ENCODE data around the gene ARHGEF28. TPM values are rescaled to one million over a fixed set of nuclear protein-coding genes. Genes with fewer than 3 reads are reported as not detected.

Gene ARHGEF28
- total RNA-seq, 1 donor from 2014 or later: 3.5 TPM

DNA sequence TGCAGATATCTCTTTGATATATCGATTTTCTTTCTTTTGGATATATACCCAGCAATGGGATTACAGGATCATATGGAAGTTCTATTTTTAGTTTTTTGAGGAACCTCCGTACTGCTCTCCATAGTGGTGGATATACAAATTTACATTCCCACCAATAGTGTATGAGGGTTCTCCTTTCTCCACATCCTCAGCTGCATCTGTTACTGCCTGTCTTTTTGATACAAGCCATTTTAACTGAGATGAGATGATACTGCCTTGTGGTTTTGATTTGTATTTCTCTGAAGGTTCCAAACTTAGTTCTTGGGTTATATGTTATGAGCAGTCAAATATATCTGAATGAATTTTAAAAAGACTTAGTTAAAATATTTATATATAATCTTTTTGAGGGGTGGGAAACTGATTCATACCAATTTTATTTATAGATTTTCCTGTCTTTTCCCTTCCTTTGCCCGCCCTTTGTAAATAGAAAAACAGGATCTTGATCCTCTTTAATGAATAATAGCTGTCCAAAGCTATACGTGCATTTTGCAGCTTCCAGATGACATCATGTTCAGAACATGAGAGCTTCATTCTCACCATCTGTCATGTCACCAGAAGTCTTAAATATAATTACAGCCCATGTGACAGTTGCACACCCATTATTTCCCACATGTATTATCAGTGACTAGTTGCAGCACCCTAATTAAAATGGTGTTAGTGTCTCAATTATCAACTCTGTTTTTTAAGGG, 6.2 kb upstream of the ARHGEF28 start:
- ATAC-seq (no peak), DNase-seq (no peak)
- intact Hi-C loops (cut with micrococcal nuclease): no loop called here

- ATAC-seq: no peak
- DNase-seq: no peak
- intact Hi-C loops (cut with micrococcal nuclease): no loop called here
Observed at GRCh38 chr5:73620334-73620687, 5.7 kb upstream of the ARHGEF28 start.

DNA sequence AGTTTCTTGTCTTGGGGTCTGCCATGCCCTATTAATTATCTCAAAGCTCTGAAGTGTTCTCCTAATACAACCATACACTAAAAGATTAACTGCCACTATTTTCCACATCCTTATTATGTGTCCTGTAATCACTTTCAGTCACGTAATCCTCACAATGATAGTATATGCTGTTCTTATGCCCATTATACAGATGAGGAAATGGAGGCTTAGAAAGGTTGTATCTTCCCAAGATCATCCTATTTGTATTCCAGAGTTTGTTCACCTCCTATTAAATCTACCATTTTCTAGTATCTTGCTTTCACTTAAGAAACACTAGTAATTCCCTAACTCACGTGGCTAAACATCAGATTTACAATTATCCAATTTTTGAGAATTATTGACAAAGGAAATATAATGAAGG, 2.9 kb upstream of the ARHGEF28 start:
- ATAC-seq (no peak), DNase-seq (no peak)
- intact Hi-C loops (cut with micrococcal nuclease): no loop called here

DNA sequence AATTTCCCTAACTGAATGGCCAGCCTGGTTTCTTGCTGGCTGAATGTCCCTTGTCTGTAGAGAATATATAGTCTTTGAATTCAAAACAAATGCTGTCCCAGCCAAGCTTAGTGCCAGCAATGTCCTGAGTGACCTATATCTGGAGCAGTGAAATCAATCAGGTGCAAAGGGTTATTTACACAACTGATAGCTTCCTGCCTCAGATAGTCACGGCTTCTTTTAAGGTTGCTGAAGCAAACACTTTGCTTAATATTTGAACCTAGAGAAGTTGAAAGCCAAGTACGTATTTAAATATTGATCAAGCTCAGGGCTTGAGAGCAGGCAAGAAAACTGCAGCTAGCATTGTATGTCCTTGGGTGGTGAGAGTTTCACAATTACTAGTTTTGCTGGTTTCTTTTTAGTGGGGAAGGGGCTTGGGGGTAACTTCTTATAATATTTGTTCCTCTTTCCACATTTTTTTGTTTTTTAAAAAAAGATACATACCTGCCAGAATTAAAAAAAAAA, 2.0 kb upstream of the ARHGEF28 start:
- intact Hi-C loops (cut with micrococcal nuclease): no loop called here
- ATAC-seq (no peak), DNase-seq (no peak)

DNA sequence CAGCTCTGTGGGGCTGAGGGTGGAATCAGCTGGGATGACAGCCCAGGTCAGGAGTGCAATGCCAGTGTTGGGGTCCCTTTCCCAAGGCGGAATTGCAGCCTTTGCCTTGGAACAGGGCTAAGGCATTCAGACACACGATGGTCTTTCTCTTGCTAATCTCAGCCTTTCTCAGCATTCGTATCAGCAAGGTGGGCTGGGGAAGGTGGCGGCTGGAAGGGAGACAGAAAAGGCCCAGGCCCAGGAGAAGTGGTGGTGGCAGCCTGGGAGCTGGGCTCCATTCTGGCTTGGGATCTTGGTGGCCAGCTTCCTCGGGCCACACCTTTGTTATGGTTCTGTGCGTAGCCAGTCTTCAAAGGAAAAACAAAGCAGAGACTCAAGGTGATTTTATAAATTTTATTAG, 1.1 kb upstream of the ARHGEF28 start:
- DNase-seq: no peak
- intact Hi-C loops (cut with micrococcal nuclease): no loop called here
- no peak for ATAC-seq

DNA sequence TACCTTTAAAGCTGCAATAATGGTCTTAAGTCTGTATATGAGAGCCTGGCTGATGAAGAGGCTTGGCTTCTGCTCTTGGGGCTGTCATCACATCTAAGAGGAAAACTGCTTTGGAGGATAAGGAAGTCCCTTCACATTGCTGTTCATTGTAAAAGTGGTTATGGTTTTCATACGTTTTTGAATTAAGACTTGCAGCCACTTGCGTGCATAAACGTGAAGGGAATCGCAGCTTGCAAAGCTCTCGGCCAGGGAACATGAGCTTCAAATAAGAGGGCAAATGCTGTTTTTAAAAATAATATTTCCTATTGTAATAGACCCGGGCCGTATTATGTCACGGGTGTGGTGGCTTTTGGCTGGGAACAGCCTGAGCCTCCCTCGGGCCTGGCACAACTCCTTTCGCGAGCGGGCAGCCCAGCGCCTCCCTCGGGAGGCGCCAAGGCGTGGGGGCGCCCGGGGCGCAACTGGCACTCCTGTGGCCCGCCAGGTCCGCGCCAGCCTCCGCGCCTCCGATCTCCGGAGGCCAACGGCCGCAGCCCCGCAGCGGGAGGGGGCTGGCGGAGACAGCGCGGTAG, 538 bp upstream of the ARHGEF28 start:
- no peak for DNase-seq
- intact Hi-C loops (cut with micrococcal nuclease): no loop called here
- ATAC-seq: peak; percentile 68

GRCh38 chr5:73626814-73627313, 868 bp downstream of the ARHGEF28 start:
- ATAC-seq: no peak
- intact Hi-C loops (cut with micrococcal nuclease): no loop called here
- no peak for DNase-seq

- no peak for ATAC-seq
- no peak for DNase-seq
- intact Hi-C loops (cut with micrococcal nuclease): no loop called here
Observed at GRCh38 chr5:73629456-73629855, 3.5 kb downstream of the ARHGEF28 start.

GRCh38 chr5:73630765-73631164, 4.8 kb downstream of the ARHGEF28 start:
- intact Hi-C loops (cut with micrococcal nuclease): no loop called here
- ATAC-seq: no peak
- DNase-seq: no peak

DNA sequence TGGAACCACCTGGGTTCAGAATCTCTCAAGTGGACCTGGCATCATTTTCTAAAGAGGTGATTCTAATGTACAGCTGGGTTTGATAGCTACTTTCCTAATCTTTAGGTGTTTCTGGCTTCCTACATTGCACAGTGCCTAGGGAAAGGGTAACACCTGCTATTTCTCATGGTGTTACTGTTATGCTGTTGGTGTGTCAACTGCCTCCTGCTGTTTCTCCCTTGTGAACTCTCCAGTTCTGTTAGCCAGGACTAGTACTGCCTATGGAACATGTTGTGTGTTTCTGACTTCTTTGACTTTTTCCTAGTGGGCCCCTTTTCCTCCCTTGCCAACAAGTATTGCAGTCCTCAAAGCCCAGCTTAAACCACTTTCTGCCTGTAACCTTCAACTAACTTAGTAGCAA, 5.5 kb downstream of the ARHGEF28 start:
- no peak for ATAC-seq
- intact Hi-C loops (cut with micrococcal nuclease): no loop called here
- DNase-seq: no peak

- DNase-seq: no peak
- intact Hi-C loops (cut with micrococcal nuclease): no loop called here
- no peak for ATAC-seq
Observed at GRCh38 chr5:73633060-73633459, 7.1 kb downstream of the ARHGEF28 start.

GRCh38 chr5:73636408-73636807, 10.4 kb downstream of the ARHGEF28 start:
- ATAC-seq: no peak

GRCh38 chr5:73637565-73637964, 11.6 kb downstream of the ARHGEF28 start:
- intact Hi-C loops (cut with micrococcal nuclease): no loop called here
- DNase-seq: no peak

More at GRCh38 chr5:73636408-73636807, 10.4 kb downstream of the ARHGEF28 start:
- intact Hi-C loops (cut with micrococcal nuclease): no loop called here
- DNase-seq: no peak

GRCh38 chr5:73638344-73639095, 12.5 kb downstream of the ARHGEF28 start:
- DNase-seq (no peak), ATAC-seq (no peak)
- intact Hi-C loops (cut with micrococcal nuclease): no loop called here

More at GRCh38 chr5:73637565-73637964, 11.6 kb downstream of the ARHGEF28 start:
- no peak for ATAC-seq

DNA sequence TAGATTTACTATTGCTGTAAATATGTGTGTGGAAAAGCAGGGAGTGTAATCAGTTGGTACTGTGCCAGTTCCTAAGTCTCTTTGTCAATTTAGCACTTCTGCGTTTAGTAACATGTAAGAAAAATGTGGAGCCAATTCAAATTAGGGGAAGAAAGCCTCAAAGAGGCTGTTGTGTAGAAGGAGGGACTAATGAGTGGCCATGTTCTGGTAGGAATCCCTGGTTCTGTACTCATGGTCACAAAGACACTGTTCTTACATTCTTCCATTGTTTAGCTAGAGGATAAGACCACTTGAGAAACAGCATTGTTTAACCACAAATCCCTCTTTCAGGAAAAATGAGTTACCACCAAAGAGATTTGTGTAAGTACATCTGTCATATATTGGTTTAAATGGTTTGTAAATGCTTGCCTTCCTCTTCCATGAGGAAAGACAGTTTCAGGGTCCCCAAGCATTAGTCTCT, 14.9 kb downstream of the ARHGEF28 start:
- ATAC-seq: no peak
- no peak for DNase-seq
- intact Hi-C loops (cut with micrococcal nuclease): no loop called here

- no peak for DNase-seq
- ATAC-seq: no peak
- intact Hi-C loops (cut with micrococcal nuclease): no loop called here
Observed at GRCh38 chr5:73641811-73642210, 15.8 kb downstream of the ARHGEF28 start.

DNA sequence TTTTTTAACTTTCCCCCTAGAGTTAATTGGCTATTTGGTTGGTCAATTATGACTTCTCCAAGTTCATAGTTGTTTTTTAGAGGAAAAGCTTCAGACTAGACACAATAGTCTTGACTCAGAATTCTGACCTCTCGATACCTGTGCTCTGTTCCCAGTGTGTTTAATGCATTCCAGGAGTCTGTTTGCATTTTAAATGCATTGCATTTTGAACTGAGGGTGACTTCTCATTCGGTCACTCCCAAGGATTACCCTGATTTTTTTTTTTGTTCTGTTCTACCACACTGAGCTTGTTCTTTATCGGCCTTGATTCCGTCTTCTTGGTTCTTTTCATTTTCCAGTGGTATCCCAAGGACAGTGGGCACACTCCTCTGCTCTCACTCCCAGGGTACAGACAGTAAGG, 16.3 kb downstream of the ARHGEF28 start:
- ATAC-seq: no peak
- intact Hi-C loops (cut with micrococcal nuclease): no loop called here
- DNase-seq: no peak

DNA sequence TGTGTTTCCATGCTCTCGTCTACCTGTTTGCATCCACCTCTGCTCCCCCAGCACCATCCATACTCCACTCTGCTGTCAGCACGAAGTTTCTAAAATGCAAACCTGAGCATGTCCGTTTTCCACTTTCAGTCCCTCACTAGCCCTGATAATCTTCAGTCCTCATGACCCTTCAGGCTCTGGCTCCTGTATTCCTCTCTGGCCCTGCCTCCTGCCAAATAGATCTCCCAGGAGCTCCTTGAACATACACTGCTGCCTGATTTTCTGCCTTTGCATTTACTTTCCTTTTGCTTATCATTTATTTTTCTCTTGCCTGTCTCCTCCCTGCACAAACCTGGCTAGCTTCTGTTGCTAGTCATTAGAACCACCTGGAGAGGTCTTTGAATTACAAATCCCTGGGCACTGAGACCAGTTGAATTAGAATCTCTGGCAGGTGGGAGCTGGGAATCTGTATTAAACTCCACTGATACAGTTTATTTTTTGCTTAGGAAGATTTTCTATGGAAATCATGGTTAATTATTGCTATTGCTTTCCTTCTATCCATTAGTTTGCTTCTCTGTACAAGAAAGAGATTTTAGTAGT, 18.5 kb downstream of the ARHGEF28 start:
- ATAC-seq (no peak), DNase-seq (no peak)
- intact Hi-C loops (cut with micrococcal nuclease): no loop called here

DNA sequence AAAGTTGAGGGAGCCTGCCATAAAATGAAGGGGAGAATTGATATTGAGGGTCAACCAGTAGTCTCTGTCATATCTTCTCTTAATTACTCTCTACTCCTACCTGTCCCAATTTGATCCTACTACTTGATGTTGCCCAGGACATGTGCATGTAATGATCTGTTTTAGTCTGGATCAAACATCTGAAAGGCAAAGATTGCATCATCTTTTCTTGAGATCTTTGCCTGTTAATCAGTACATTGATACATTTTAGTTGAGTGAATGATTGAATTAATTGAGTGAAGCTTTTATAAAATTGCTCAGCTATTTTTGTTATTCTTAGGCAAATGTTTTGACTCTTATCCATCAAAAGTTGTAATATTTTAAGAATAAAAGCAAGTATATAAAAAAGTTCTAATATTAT, 21.7 kb downstream of the ARHGEF28 start:
- DNase-seq (no peak), ATAC-seq (no peak)
- intact Hi-C loops (cut with micrococcal nuclease): no loop called here

GRCh38 chr5:73648515-73648914, 22.5 kb downstream of the ARHGEF28 start:
- DNase-seq: no peak
- intact Hi-C loops (cut with micrococcal nuclease): no loop called here
- ATAC-seq: no peak
